Esophagus muscularis mucosa (tissue), 4 donors: ENCODE measurements around the gene SELENOM. TPM values are rescaled to one million over a fixed set of nuclear protein-coding genes. Genes with fewer than 3 reads are reported as not detected.
A peak's percentile ranks its signal among the peaks of the same experiment; 100 is the strongest.
"Not testable (repeated sequence)": the region's sequence is repeated elsewhere in the genome, so short reads cannot be mapped to it uniquely, and the experiment has no call there.

Source experiments
- DNase-seq: peaks from one replicate; pipeline ENCODE4 v3.0.0-alpha.2; 2017; ENCODE audit errors: extremely low spot score
- H3K27ac ChIP-seq, 4 donors: fragments of 200-600 bp; sonication (generic); replicated peaks in 1 of 4; 1 replicate in 3 of 4; 2 replicates in 1 of 4; pipeline ENCODE4 v1.5.1; 2016 to 2019; ENCODE audit warnings: mild to moderate bottlenecking in 1 of 4
- H3K27me3 ChIP-seq, 4 donors: fragments of 200-600 bp; sonication (generic); one replicate each; pipeline versions ENCODE4 v1.5.1 to v1.6.0; 2016 to 2019
- H3K36me3 ChIP-seq, 4 donors: fragments of 200-600 bp; sonication (generic); one replicate each; pipeline ENCODE4 v1.5.1; 2016 to 2019
- H3K4me1 ChIP-seq, 4 donors: fragments of 200-600 bp; sonication (generic); one replicate each; pipeline ENCODE4 v1.5.1; 2016 to 2019
- H3K4me3 ChIP-seq, 4 donors: fragments of 200-600 bp; sonication (generic); 1 replicate in 2 of 4; 2 replicates in 2 of 4; pipeline ENCODE4 v1.5.1; 2016 to 2019; ENCODE audit warnings: mild to moderate bottlenecking in 4 of 4, moderate library complexity in 1 of 4
- H3K9me3 ChIP-seq, 4 donors: fragments of 200-600 bp; sonication (generic); 1 replicate in 3 of 4; 2 replicates in 1 of 4; pipeline ENCODE4 v1.5.1; 2016 to 2019
- EP300 ChIP-seq: sonication (generic); formaldehyde crosslinking; IDR thresholded peaks from one replicate; pipeline ENCODE4 v1.6.1; 2017; ENCODE audit warnings: antibody characterized with exemption
- POLR2A ChIP-seq: fragments of 450-650 bp; IDR thresholded peaks from one replicate; pipeline ENCODE4 v1.6.1; 2017; ENCODE audit warnings: antibody characterized with exemption, moderate library complexity, mild to moderate bottlenecking, low read depth
- POLR2AphosphoS5 ChIP-seq, 2 donors: sonication (generic); formaldehyde crosslinking; IDR thresholded peaks; one replicate each; pipeline ENCODE4 v1.6.1; 2017; ENCODE audit warnings: antibody characterized with exemption in 2 of 2
- WGBS: methylation state at CpG from one replicate; pipeline ENCODE4 v1.1.5; 2018; 5-methylcytosine and 5-hydroxymethylcytosine counted together
- intact Hi-C: fragments of 100-400 bp; cut with DNase I; formaldehyde crosslinking; loops from one replicate; pipeline ENCODE4 v1.15.1; 2023
- total RNA-seq, 4 donors: library from RNA; depleted of rRNA; stranded (reverse); fragments of >200 nt; gene quantifications; one replicate each; pipeline versions ENCODE4 v1.1.0 to v1.2.1, GENCODE V29; 2016
- TF ChIP-seq, protein P1 (sequence below), 3 experiments: fragments of 200-600 bp in 2 of 3; fragments of 450-650 bp in 1 of 3; sonication (generic) in 2 of 3; IDR thresholded peaks; one replicate each; pipeline ENCODE4 v1.5.1; 2017 to 2019; ENCODE audit warnings: antibody characterized with exemption in 3 of 3, mild to moderate bottlenecking in 2 of 3, moderate library complexity in 1 of 3

SELENOM gene
- total RNA-seq, 4 donors from 2014 or later, result 1,118 to 1,733 (median 1,416) TPM

DNA sequence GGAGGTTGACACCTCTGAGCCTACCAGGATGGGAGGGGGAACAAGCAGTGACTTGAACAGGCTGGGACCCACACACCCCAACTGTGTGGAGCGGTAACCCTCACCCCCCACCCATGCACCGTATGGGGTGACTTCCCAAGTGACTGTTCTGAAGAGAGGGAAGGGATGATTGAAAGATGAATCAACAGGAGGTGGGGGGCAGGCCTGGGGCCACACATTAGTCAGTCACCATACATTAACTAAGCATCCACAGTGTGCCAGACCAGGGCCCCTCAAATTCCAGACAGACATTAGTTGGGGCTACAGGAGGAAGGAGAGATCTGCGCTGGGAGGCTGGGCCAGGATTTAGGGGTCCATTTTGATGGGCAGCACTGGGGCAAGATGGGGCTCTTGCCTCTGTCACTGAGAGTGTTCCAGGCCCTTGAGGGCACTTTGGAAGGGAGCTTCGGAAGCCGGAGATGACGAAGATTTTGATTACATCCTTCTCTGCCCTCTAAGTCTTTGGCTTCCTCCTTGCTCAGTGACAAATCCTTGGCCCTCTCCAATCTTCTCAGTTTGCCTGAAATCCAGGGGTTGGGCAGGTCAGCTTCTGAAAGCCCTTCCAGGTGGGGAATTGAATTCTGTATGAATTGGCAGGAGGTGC lies 25.3 kb downstream of the SELENOM start:
- no peak for DNase-seq
- Histone ChIP-seq H3K27me3 (no peaks in the 10 kb centered on the region), H3K9me3 (no peaks in the 10 kb centered on the region), H3K36me3 (peaks cover 0 to 24% (median 8%) of the 10 kb centered on the region in 4 donors), H3K4me1 (peaks cover 41 to 63% (median 57%) of the 10 kb centered on the region in 4 donors), H3K4me3 (peak overlapping the region; percentile 68 to 91 (median 78)), H3K27ac (peak overlapping the region; percentile 98 to 99 (median 99))
- 29% methylated on average over 4 of the region's 6 CpGs for WGBS
- TF ChIP-seq EP300, result no peak
- TF ChIP-seq POLR2AphosphoS5 (IDR thresholded peaks at IDR 0.05), result no peak
- no peak for TF ChIP-seq POLR2A
- TF ChIP-seq, protein P1, sequence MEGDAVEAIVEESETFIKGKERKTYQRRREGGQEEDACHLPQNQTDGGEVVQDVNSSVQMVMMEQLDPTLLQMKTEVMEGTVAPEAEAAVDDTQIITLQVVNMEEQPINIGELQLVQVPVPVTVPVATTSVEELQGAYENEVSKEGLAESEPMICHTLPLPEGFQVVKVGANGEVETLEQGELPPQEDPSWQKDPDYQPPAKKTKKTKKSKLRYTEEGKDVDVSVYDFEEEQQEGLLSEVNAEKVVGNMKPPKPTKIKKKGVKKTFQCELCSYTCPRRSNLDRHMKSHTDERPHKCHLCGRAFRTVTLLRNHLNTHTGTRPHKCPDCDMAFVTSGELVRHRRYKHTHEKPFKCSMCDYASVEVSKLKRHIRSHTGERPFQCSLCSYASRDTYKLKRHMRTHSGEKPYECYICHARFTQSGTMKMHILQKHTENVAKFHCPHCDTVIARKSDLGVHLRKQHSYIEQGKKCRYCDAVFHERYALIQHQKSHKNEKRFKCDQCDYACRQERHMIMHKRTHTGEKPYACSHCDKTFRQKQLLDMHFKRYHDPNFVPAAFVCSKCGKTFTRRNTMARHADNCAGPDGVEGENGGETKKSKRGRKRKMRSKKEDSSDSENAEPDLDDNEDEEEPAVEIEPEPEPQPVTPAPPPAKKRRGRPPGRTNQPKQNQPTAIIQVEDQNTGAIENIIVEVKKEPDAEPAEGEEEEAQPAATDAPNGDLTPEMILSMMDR (IDR thresholded peaks at IDR 0.05), result no peak
- intact Hi-C loops, result loop anchor here (1.0 to 2.0 kb wide), 2 partner anchors 46 to 113 kb away; partner anchors contain the start of genes MORC2 and TUG1

DNA sequence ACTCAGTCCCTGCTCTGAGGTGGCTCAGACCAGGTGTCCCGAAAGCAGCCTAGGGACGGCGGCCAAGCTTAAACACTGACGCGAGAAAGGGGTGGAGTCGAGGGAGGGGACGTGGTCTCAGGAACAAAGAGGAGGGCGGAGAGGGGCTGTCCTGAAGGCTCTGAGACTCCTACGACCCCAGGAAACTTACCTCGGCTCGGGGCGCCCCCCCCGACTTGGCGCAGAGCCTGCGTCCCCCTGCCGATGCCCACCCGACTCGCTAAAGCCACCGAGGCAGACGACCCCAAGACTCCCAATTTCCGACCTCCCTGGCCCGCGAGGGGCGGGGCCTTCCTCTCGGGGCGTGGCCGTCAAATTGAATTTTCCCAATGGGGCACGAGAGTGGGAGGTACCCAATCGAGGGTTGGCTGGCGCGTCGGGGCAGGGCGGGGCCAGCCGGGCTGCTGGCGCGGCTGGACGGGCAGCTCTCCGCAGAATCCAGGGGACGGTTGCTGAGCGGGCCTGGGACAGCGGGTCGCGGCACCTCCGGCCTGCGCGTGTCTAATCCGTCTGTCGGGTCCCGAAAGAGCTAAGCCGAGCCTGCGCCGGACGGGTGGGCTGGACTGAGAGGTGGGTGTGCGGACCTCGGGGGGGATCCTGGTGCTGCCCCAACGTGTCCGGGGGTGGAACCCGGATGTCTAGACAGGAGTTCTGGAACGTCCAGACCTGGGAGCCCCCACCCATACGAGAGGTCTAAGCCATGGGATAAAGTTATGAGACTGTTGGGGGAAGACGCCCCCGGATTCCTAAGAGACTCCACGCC lies 26.3 kb downstream of the SELENOM start, which contains the start of gene SMTN:
Gene SMTN, plus strand, starts transcription at position 471 of the 802 bp plus-strand sequence. CDS start 1,941 bp downstream, outside the sequence.
- H3K9me3 ChIP-seq, result no peaks in the 10 kb centered on the region
- peak; percentile 97 for DNase-seq
- peaks cover 0 to 16% (median 7%) of the 10 kb centered on the region in 4 donors for H3K36me3 ChIP-seq
- intact Hi-C loops, result no loop called here
- WGBS, result 0% methylated on average over 1 of the region's 63 CpGs
- H3K27me3 ChIP-seq, result no peaks in the 10 kb centered on the region
- H3K27ac ChIP-seq, result peak within 1 kb of the TSS; percentile 98 to 99 (median 99)
- peak within 1 kb of the TSS; percentile 68 to 91 (median 78) for H3K4me3 ChIP-seq
- peak in 1 of 2 donors; percentile 99 for TF ChIP-seq POLR2AphosphoS5 (IDR thresholded peaks at IDR 0.05)
- no peak for TF ChIP-seq EP300
- TF ChIP-seq, protein P1 (IDR thresholded peaks at IDR 0.05), result no peak
- TF ChIP-seq POLR2A, result peak; percentile 97
- peaks cover 36 to 57% (median 50%) of the 10 kb centered on the region in 4 donors for H3K4me1 ChIP-seq

DNA sequence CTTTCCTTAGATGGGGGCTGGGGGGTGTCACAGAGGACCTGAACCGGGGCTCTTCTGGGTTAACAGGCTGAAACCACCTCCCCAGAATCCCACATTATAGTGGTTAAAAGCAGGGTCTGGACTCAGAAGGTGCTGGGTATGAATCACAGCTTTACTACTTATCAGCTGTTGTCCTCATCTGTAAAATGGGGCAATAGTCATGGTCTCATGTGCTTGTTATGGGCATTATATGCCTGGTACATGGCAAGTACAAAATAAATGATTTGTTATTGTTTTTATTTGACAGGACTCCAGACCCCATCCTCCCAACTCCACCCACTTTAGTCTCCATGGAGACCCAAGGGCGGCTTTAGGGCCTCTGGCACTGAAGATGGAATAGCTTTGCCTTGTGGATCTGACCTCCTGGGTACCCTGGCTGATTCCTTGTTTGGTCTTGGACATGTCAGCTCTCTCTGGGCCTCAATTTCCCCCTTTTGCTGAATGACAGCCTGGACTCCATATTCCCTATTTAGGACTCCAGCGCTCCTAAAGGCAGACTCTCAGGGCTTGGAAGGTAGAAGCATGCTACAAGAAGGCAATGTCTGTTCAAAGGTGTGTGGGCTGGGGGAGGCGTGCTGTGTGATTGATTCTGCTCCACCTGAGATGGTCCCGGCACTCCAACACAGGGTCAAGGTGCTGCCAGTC lies 27.1 kb downstream of the SELENOM start:
- H3K36me3 ChIP-seq, result peaks cover 0 to 14% (median 6%) of the 10 kb centered on the region in 4 donors
- H3K27ac ChIP-seq, result peak overlapping the region; percentile 98 to 99 (median 99)
- WGBS, result 36% methylated on average over 4 of the region's 5 CpGs
- H3K4me1 ChIP-seq, result peaks cover 34 to 57% (median 49%) of the 10 kb centered on the region in 4 donors
- H3K9me3 ChIP-seq, result no peaks in the 10 kb centered on the region
- H3K27me3 ChIP-seq, result no peaks in the 10 kb centered on the region
- TF ChIP-seq POLR2A (no peak), POLR2AphosphoS5 (IDR thresholded peaks at IDR 0.05) (no peak), EP300 (no peak)
- TF ChIP-seq, protein P1 (IDR thresholded peaks at IDR 0.05), result no peak
- intact Hi-C loops, result no loop called here
- DNase-seq, result no peak
- peak overlapping the region; percentile 68 to 91 (median 78) for H3K4me3 ChIP-seq

DNA sequence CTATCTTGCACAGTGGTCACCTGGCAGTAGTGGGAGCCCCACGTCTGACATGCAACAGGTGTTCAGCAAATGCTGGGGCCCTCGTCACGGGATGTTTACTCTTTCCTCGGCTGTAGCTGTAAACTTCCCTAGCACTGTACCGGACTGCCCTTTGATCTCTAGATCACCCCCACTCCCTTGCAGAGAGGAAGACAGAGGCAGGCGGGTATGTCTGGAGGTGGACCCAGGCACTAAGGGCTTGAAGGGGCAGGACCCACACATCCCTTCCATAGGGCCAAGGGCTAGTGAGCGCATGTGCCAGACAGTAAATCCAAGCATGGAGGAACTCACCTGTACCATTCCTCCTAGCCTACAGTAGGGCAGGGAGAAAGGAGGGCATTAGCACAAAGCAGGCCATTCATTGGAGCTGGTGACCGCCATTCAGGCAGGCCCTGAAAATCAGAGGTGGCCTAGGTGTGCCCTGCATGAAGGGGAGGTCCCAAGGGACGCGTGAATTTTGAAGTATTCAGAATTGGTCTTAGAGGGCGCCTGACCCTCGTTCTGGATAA lies 28.2 kb downstream of the SELENOM start:
- Histone ChIP-seq H3K27ac (peak overlapping the region in 1 of 4 donors; percentile 0), H3K27me3 (no peaks in the 10 kb centered on the region), H3K4me3 (no peak overlapping the region), H3K9me3 (no peaks in the 10 kb centered on the region), H3K36me3 (peaks cover 0 to 14% (median 6%) of the 10 kb centered on the region in 4 donors), H3K4me1 (peaks cover 35 to 50% (median 46%) of the 10 kb centered on the region in 4 donors)
- intact Hi-C loops, result no loop called here
- TF ChIP-seq POLR2A, result no peak
- TF ChIP-seq, protein P1 (IDR thresholded peaks at IDR 0.05), result no peak
- no peak for DNase-seq
- 85% methylated on average over 11 of the region's 12 CpGs for WGBS

DNA sequence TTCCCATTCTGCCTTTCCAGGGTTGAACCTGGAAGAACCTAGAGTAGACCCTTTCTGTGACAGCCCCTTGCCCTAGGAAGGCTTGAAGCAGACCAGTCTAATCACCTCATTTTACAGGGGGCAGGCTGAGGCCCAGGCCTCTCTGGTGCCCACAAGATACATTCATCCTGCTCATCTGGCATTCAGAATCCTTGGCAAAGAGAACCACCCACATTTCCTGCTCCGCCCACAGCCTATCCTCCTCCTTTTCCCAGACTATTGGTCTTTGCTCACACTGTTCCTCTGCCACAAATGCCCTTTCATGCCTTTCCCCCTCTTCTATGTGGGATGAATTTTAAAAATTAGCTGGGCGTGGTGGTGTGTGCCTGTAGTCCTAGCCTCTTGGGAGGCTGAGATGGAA lies 29.0 kb downstream of the SELENOM start:
- H3K27me3 ChIP-seq, H3K27ac ChIP-seq: not testable (repeated sequence)

More for the DNA sequence above, 29.0 kb downstream of the SELENOM start:
- DNase-seq, H3K9me3 ChIP-seq, H3K36me3 ChIP-seq, H3K4me3 ChIP-seq, intact Hi-C loops: not testable (repeated sequence)
- peaks cover 27 to 43% (median 38%) of the 10 kb centered on the region in 4 donors for H3K4me1 ChIP-seq
- 91% methylated on average over 2 of the region's 2 CpGs for WGBS
